Liver (tissue), 3 donors: ENCODE results near the gene EFCAB7.

Experiments
- CTCF ChIP-seq: fragments of 150-350 bp; IDR thresholded peaks from 2 replicates; pipeline ENCODE4 v1.5.1; 2017; ENCODE audit warnings: improper control_type of control experiment, low read depth, low read length; ENCODE audit not compliant: missing input control
- FOXA1 ChIP-seq: IDR thresholded peaks from 2 replicates; pipeline ENCODE4 v1.6.1; 2016; ENCODE audit warnings: antibody characterized with exemption
- MAX ChIP-seq: IDR thresholded peaks from 2 replicates; pipeline ENCODE4 v1.6.1; 2016; ENCODE audit warnings: antibody characterized with exemption
- RAD21 ChIP-seq, 2 donors: IDR thresholded peaks; 2 replicates each; pipeline ENCODE4 v1.6.1; 2016; ENCODE audit warnings: antibody characterized with exemption in 2 of 2, mild to moderate bottlenecking in 2 of 2
- REST ChIP-seq: IDR thresholded peaks from 2 replicates; pipeline ENCODE4 v1.6.1; 2016; ENCODE audit warnings: antibody characterized with exemption, mild to moderate bottlenecking
- RXRA ChIP-seq, 2 donors: IDR thresholded peaks; 2 replicates each; pipeline ENCODE4 v1.6.1; 2017 to 2018; ENCODE audit warnings: antibody characterized with exemption in 2 of 2, mild to moderate bottlenecking in 1 of 2
- TAF1 ChIP-seq: conservative IDR thresholded peaks from 2 replicates; pipeline ENCODE4 v1.6.1; 2016; ENCODE audit warnings: antibody characterized with exemption, mild to moderate bottlenecking
- YY1 ChIP-seq: IDR thresholded peaks from 2 replicates; pipeline ENCODE4 v1.6.1; 2016; ENCODE audit warnings: antibody characterized with exemption, mild to moderate bottlenecking
- donor health status: healthy.
- donor health status: healthy.

DNA sequence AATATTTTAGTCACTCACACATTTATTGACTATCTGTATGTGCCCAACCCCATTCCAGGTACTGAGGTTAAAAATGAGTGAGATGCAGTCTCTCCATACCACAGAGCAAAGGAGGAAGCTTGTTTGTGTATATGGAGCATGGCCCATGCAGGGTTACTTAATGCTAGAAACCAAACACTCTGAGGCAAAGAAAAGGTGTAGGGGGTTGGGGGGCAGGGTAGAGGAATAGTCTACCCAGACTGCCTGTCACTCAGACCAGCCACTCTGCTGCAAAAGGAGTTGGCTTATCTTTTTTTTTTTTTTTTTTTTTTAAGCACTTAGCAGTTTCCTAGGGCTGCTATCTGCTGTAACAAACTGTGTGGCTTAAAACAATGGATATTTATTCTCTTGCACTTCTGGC lies 89.6 kb downstream of the EFCAB7 start:
- no peak for TF ChIP-seq YY1
- TF ChIP-seq CTCF, result no peak
- no peak for TF ChIP-seq MAX
- no peak for TF ChIP-seq REST
- TF ChIP-seq TAF1, result no peak
- TF ChIP-seq FOXA1, result no peak
- no peak for TF ChIP-seq RXRA (IDR thresholded peaks at IDR 0.05)
- no peak for TF ChIP-seq RAD21 (IDR thresholded peaks at IDR 0.05)
